ENCODE measurements around the gene APOL6. TPM values are rescaled to one million over a fixed set of nuclear protein-coding genes. Genes with fewer than 3 reads are reported as not detected.
"Not testable (repeated sequence)": the region's sequence is repeated elsewhere in the genome, so short reads cannot be mapped to it uniquely, and the experiment has no call there.

Gene APOL6
- total and polyA plus RNA-seq, 9 donors = 0.86 to 2.6 (median 1.9) TPM

DNA sequence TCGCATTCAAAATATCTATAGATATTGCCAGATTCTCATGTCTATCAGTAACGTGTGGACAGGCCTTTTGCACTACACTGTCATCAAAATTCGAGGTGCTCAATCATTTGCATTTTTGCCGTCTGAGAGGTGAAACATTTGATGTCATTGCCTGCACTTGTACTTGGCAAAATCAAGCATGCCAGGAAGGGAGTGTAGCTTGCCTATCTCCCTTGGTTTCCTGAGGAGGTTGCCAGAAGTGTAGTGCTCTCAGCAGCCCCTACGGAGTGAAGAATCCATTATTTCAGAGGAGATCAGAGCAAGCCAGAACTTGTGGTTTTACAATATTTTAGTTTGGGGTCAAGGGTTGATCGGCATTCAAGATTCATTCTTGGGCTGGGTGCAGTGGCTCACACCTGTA lies 39.2 kb downstream of the APOL6 start:
- H3K4me1 ChIP-seq (ENCODE audit: control insufficient read depth, insufficient read depth, low read length) = peaks cover 6% of the 10 kb centered on the region
- no peak overlapping the region for H3K27ac ChIP-seq (ENCODE audit: low read length)
- peaks cover 2% of the 10 kb centered on the region for H3K9me3 ChIP-seq (replicated peaks; ENCODE audit: control insufficient read depth, low read depth, low read length)
- no peaks in the 10 kb centered on the region for H3K36me3 ChIP-seq (ENCODE audit: control insufficient read depth, insufficient read depth, low read length)
- WGBS (ENCODE audit: insufficient coverage) = 83% methylated on average over 3 of the region's 6 CpGs
- H3K4me3 ChIP-seq (ENCODE audit: low read length) = no peak overlapping the region
- DNase-seq = no peak
- H3K27me3 ChIP-seq (ENCODE audit: control insufficient read depth, insufficient read depth, low read length) = no peaks in the 10 kb centered on the region

DNA sequence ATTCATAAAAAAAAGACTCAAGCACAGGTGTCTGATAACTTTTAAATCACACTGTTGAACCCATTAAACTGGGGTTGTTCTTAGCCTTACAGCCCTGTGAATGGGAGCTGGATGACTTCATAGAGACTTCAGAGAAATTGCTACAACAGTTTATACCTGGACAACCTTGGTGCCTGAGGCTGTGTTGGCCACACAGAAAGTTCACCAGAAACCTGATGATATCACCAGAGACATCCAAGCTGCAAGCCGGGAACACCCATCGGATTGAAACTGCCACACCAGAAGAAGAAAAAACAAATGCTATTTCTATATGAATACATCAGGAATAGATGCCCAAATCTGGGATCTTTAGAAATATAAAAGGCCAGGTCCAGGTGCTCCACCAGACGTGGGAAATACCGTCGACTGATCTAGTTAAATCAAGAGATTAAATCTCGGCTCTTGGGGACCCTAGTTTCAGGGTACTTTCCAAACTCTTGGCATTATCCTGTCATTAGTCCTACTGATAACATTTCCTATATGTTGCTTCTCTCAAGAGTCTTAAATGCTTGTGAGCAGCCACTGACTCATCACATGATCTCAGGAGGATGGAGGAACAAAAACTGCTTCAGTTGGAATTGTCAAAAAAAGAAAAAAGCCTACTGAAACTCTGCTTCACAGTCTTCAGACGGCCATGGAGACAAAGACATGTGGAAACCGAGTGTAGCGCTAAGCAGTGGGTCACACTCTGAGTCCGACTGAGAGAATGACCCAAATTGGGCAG lies 40.8 kb downstream of the APOL6 start:
- Histone ChIP-seq H3K4me1 (ENCODE audit: control insufficient read depth, insufficient read depth, low read length) (peaks cover 6% of the 10 kb centered on the region), H3K4me3 (ENCODE audit: low read length) (no peak overlapping the region), H3K9me3 (replicated peaks; ENCODE audit: control insufficient read depth, low read depth, low read length) (peaks cover 2% of the 10 kb centered on the region), H3K36me3 (ENCODE audit: control insufficient read depth, insufficient read depth, low read length) (no peaks in the 10 kb centered on the region), H3K27ac (ENCODE audit: low read length) (no peak overlapping the region), H3K27me3 (ENCODE audit: control insufficient read depth, insufficient read depth, low read length) (no peaks in the 10 kb centered on the region)
- WGBS (ENCODE audit: insufficient coverage) = 80% methylated on average over 4 of the region's 10 CpGs
- no peak for DNase-seq

DNA sequence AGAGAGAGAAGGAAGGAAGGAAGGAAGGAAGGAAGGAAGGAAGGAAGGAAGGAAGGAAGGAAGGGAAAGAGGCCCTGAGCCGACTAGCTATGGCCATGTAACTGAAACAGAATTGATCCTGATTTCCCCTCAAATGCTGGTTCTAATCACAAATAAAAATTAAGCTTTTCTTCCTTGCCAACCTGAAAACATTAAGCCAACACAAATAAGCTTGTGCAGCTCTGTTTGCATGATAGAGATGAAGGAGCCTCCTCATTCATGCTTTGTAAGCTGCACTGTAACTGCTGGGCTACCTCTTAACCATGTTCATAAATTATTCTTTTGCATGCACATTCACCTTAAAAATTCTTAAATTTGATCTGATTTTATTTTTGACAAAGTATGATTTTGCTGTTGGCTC lies 41.8 kb downstream of the APOL6 start:
- peaks cover 6% of the 10 kb centered on the region for H3K4me1 ChIP-seq (ENCODE audit: control insufficient read depth, insufficient read depth, low read length)
- H3K36me3 ChIP-seq (ENCODE audit: control insufficient read depth, insufficient read depth, low read length) = no peaks in the 10 kb centered on the region
- H3K27me3 ChIP-seq (ENCODE audit: control insufficient read depth, insufficient read depth, low read length) = no peaks in the 10 kb centered on the region
- DNase-seq = no peak
- peaks cover 2% of the 10 kb centered on the region for H3K9me3 ChIP-seq (replicated peaks; ENCODE audit: control insufficient read depth, low read depth, low read length)
- no CpG with 5 or more reads among the region's 1 CpG for WGBS (ENCODE audit: insufficient coverage)
- H3K4me3 ChIP-seq (ENCODE audit: low read length) = no peak overlapping the region
- no peak overlapping the region for H3K27ac ChIP-seq (ENCODE audit: low read length)

DNA sequence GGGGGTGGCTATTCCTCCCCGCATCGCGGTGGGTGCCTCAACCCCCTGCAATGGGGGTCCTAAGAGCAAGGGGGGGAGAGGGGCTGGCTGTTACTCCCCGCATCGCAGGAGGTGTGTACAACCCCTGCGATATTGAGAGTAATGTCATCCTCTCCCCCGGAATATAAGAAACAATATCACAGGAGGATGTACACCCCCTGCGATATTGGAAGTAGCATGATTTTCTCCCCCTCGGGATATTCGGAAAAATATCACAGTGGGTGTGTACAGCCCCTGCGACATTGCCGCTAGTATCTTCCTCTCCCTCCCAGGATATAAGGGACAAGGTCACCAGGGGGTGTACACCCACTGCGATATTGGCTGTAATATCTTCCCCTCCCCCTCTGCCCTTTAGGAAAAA lies 47.0 kb downstream of the APOL6 start:
- H3K27me3 ChIP-seq (ENCODE audit: control insufficient read depth, insufficient read depth, low read length) = no peaks in the 10 kb centered on the region
- H3K9me3 ChIP-seq (replicated peaks; ENCODE audit: control insufficient read depth, low read depth, low read length) = no peaks in the 10 kb centered on the region
- DNase-seq = no peak
- 100% methylated on average over 2 of the region's 13 CpGs for WGBS (ENCODE audit: insufficient coverage)
- no peak overlapping the region for H3K4me3 ChIP-seq (ENCODE audit: low read length)
- H3K36me3 ChIP-seq (ENCODE audit: control insufficient read depth, insufficient read depth, low read length) = no peaks in the 10 kb centered on the region
- H3K27ac ChIP-seq (ENCODE audit: low read length) = no peak overlapping the region
- peaks cover 6% of the 10 kb centered on the region for H3K4me1 ChIP-seq (ENCODE audit: control insufficient read depth, insufficient read depth, low read length)

DNA sequence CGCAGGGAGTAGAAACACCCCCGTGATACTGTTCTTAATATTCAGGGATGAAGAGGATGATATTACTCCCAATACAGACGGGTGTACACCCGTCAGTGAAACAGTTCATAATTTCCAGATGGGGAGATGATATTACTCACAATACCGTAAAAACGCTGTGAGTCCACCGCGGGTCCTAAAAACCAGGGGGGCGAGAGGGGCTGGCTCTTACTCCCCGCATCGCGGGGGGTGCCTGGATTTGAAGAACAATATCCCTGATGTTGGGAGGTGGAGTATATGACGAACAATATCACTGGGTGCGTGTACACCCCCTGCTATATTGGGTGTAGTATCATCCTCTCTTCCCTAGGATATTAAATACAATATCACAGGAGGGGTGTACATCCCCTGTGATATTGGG lies 48.9 kb downstream of the APOL6 start:
- 89% methylated on average over 7 of the region's 14 CpGs for WGBS (ENCODE audit: insufficient coverage)
- Histone ChIP-seq H3K27ac (ENCODE audit: low read length) (no peak overlapping the region), H3K36me3 (ENCODE audit: control insufficient read depth, insufficient read depth, low read length) (no peaks in the 10 kb centered on the region), H3K27me3 (ENCODE audit: control insufficient read depth, insufficient read depth, low read length) (no peaks in the 10 kb centered on the region), H3K4me1 (ENCODE audit: control insufficient read depth, insufficient read depth, low read length) (no peaks in the 10 kb centered on the region), H3K4me3 (ENCODE audit: low read length) (no peak overlapping the region), H3K9me3 (replicated peaks; ENCODE audit: control insufficient read depth, low read depth, low read length) (no peaks in the 10 kb centered on the region)
- DNase-seq = no peak

DNA sequence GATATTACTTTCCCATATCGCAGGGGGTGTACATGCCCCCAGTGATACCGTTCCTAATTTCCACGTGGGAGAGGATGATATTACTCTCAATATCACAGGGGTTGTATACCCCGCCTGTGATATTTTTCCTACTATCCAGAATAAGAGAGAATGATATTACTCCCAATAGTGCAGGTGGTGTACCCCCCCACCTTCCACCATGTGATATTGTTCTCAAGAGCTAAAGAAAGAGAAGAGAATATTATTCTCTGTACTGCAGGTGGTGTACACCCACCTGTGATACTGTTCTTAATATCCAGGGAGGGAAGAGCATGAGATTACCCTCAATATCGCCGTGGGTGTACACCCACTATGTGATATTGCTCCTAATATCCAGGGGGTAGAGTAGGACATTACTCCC lies 51.6 kb downstream of the APOL6 start:
- H3K4me3 ChIP-seq (ENCODE audit: low read length); H3K27ac ChIP-seq (ENCODE audit: low read length); H3K27me3 ChIP-seq (ENCODE audit: control insufficient read depth, insufficient read depth, low read length); H3K4me1 ChIP-seq (ENCODE audit: control insufficient read depth, insufficient read depth, low read length); H3K36me3 ChIP-seq (ENCODE audit: control insufficient read depth, insufficient read depth, low read length); DNase-seq; H3K9me3 ChIP-seq (replicated peaks; ENCODE audit: control insufficient read depth, low read depth, low read length): not testable (repeated sequence)
- no CpG with 5 or more reads among the region's 6 CpGs for WGBS (ENCODE audit: insufficient coverage)

DNA sequence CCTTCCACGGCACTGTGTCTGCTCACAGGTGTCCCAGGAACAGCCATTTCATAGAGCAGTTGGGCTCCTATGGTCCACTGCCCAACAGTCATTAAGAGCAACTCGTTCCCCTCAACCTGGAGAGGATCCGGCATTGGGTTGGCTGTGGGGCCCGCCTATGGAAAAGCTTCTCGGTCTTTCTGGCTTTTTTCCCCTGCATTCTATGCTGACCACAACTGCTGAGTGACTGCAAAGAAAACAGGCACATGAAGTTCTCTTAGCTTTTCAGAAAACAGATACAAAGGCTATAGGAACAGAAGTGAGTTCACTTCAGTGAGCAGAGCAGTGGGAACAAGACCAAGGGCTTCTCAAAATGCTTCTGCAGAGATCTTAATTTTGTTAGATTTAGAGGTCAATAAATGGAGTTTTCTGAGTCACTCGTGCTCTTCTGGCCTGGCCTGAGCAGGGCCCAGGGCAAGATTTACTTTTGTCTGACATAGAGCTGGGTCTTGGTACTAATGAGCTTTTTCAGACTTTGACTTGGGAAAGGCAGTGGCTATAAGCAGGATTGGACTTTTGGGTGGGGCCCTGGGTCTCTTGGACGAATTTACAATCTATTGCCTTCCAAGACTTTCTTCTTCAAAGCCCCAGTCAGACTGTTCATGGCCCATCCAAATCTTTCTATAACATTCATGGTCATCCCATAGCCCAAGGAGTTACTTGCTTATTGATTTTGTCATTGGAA lies 55.8 kb downstream of the APOL6 start:
- Histone ChIP-seq H3K27me3 (ENCODE audit: control insufficient read depth, insufficient read depth, low read length) (no peaks in the 10 kb centered on the region), H3K4me1 (ENCODE audit: control insufficient read depth, insufficient read depth, low read length) (no peaks in the 10 kb centered on the region), H3K27ac (ENCODE audit: low read length) (no peak overlapping the region), H3K9me3 (replicated peaks; ENCODE audit: control insufficient read depth, low read depth, low read length) (no peaks in the 10 kb centered on the region), H3K4me3 (ENCODE audit: low read length) (no peak overlapping the region), H3K36me3 (ENCODE audit: control insufficient read depth, insufficient read depth, low read length) (no peaks in the 10 kb centered on the region)
- DNase-seq = no peak
- 88% methylated on average over 6 of the region's 7 CpGs for WGBS (ENCODE audit: insufficient coverage)

DNA sequence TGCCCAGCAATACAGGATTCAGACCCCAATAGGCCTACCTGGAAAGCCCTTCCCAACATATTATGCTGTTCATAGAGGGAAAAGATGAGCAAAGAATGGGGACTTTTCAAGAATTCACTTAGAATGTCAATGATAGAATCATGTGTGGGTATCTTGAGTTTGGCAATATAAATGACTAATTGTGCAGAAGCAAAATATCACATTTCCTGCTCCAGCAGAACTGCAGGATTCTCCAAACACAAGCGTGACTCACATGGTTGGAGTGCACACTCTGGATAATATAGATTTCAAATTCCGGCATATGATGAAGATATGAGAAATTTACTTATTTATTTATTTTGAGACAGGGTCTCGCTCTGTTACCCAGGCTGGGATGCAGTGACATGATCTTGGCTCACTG lies 56.9 kb downstream of the APOL6 start:
- no peak for DNase-seq
- H3K27me3 ChIP-seq (ENCODE audit: control insufficient read depth, insufficient read depth, low read length) = no peaks in the 10 kb centered on the region
- no peaks in the 10 kb centered on the region for H3K4me1 ChIP-seq (ENCODE audit: control insufficient read depth, insufficient read depth, low read length)
- H3K4me3 ChIP-seq (ENCODE audit: low read length) = no peak overlapping the region
- no peak overlapping the region for H3K27ac ChIP-seq (ENCODE audit: low read length)
- WGBS (ENCODE audit: insufficient coverage) = no CpG with 5 or more reads among the region's 3 CpGs
- H3K9me3 ChIP-seq (replicated peaks; ENCODE audit: control insufficient read depth, low read depth, low read length) = no peaks in the 10 kb centered on the region
- no peaks in the 10 kb centered on the region for H3K36me3 ChIP-seq (ENCODE audit: control insufficient read depth, insufficient read depth, low read length)

DNA sequence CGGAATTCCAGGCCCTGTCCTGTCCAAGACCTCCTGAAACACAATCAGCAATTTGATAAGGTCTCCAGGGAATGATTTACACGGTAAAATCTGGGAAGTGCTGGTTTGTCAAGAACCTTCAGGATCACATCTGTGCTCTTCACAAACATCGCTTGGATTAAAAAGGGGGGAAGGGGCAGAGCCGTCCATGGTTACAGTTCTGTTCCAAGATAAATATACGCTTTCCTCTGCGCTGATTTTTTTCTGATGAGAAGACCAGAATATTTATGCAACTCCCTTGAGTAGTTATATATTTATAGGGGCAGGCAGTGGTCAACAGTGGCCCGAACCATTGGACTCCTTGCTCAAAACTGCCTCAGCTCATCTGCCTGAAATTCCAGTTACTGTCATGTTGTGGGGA lies 60.2 kb downstream of the APOL6 start:
- 31% methylated on average over 2 of the region's 7 CpGs for WGBS (ENCODE audit: insufficient coverage)
- peak overlapping the region; percentile 32 for H3K27ac ChIP-seq (ENCODE audit: low read length)

DNA sequence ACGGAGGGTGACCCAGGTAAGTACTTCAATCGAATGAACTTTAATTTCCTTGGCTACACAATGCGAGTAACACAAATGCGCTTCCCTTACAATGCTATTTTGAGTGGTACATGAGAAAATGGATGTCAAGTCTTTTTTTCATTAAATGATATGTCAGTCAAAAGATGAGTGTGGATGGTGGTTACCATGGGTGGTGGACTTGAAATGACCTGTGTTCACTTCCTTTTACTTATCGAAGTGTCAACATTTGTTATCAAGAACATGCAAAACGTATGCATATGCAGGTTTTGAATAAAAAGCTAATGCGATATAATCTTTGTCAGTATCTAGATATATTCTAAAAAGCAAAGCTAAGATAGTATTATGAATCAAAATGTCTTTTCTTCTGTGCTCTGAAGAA lies 60.7 kb downstream of the APOL6 start:
- Histone ChIP-seq H3K27ac (ENCODE audit: low read length) (peak overlapping the region; percentile 32), H3K9me3 (replicated peaks; ENCODE audit: control insufficient read depth, low read depth, low read length) (no peaks in the 10 kb centered on the region), H3K4me1 (ENCODE audit: control insufficient read depth, insufficient read depth, low read length) (no peaks in the 10 kb centered on the region), H3K4me3 (ENCODE audit: low read length) (no peak overlapping the region), H3K27me3 (ENCODE audit: control insufficient read depth, insufficient read depth, low read length) (no peaks in the 10 kb centered on the region), H3K36me3 (ENCODE audit: control insufficient read depth, insufficient read depth, low read length) (no peaks in the 10 kb centered on the region)
- DNase-seq = no peak
- whole genome bisulfite sequencing (ENCODE audit: insufficient coverage) = 92% methylated on average over 4 of the region's 7 CpGs

More for the DNA sequence above, 60.2 kb downstream of the APOL6 start:
- DNase-seq = peak; percentile 71
- H3K27me3 ChIP-seq (ENCODE audit: control insufficient read depth, insufficient read depth, low read length) = no peaks in the 10 kb centered on the region
- no peaks in the 10 kb centered on the region for H3K4me1 ChIP-seq (ENCODE audit: control insufficient read depth, insufficient read depth, low read length)
- no peaks in the 10 kb centered on the region for H3K36me3 ChIP-seq (ENCODE audit: control insufficient read depth, insufficient read depth, low read length)
- H3K9me3 ChIP-seq (replicated peaks; ENCODE audit: control insufficient read depth, low read depth, low read length) = no peaks in the 10 kb centered on the region
- no peak overlapping the region for H3K4me3 ChIP-seq (ENCODE audit: low read length)

Data from muscle of leg (tissue), 11 donors.